SK-N-MC (cell line): Measurements from ENCODE around the gene C16orf90.

Experiments
- EZH2 ChIP-seq: fragments of 200-600 bp; sonication (generic); IDR thresholded peaks from one replicate; pipeline ENCODE4 v1.6.1; 2017; ENCODE audit warnings: antibody characterized with exemption
- POLR2AphosphoS5 ChIP-seq: IDR thresholded peaks from 2 replicates; pipeline ENCODE4 v1.6.1; 2012; ENCODE audit warnings: mild to moderate bottlenecking, low read depth, low read length, borderline replicate concordance

DNA sequence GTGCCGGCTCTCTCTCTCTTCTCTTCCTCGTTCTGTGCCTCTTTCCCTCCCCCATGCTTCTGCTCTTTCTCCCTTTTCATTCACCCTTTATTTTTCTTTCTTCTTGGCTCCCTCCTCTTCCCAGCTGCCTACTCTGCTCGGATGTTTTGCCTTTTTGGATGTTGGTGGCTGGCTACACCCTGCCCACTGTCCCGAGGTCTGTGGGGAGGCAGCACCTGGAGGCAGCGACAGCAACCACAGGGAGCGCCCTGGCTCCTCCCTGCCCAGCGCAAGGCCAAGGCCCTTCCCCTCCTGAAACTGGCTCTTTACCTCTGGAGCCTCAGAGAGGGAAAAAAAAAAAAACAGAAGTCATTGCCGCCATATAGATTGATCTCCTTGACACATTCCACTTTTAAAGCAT lies 25.6 kb upstream of the C16orf90 start:
- no peak for TF ChIP-seq POLR2AphosphoS5
- no peak for TF ChIP-seq EZH2
